NCI-H2029 treated with DMSO at 0.1 percent for 48 hours (cell line): ENCODE measurements around the gene MAP2K3.
"Not testable (repeated sequence)": the region's sequence is repeated elsewhere in the genome, so short reads cannot be mapped to it uniquely, and the experiment has no call there.

Experiments used
- DNase-seq: peaks from one replicate; lab custom pipeline; 2025; lab: John Stamatoyannopoulos, UW

Gene MAP2K3

GRCh38 chr17:21330436-21331160, 46.1 kb downstream of the MAP2K3 start:
- no peak for DNase-seq

GRCh38 chr17:21336541-21337294, 52.2 kb downstream of the MAP2K3 start:
- not testable (repeated sequence) for DNase-seq

- not testable (repeated sequence) for DNase-seq
These were observed 53.6 kb downstream of the MAP2K3 start for GRCh38 chr17:21337981-21338625.

- DNase-seq, result no peak
These were observed 54.5 kb downstream of the MAP2K3 start for GRCh38 chr17:21339011-21339410.

GRCh38 chr17:21339571-21339970, 55.1 kb downstream of the MAP2K3 start:
- not testable (repeated sequence) for DNase-seq

GRCh38 chr17:21340407-21340806, 55.9 kb downstream of the MAP2K3 start:
- DNase-seq, result not testable (repeated sequence)

GRCh38 chr17:21341279-21341678, 56.8 kb downstream of the MAP2K3 start:
- not testable (repeated sequence) for DNase-seq

- DNase-seq, result not testable (repeated sequence)
These were observed 57.5 kb downstream of the MAP2K3 start for GRCh38 chr17:21341925-21342540.

GRCh38 chr17:21343061-21343949, 58.8 kb downstream of the MAP2K3 start:
- not testable (repeated sequence) for DNase-seq

GRCh38 chr17:21344801-21345200, 60.3 kb downstream of the MAP2K3 start:
- not testable (repeated sequence) for DNase-seq

GRCh38 chr17:21345236-21345635, 60.7 kb downstream of the MAP2K3 start:
- DNase-seq, result no peak

GRCh38 chr17:21346107-21346506, 61.6 kb downstream of the MAP2K3 start:
- not testable (repeated sequence) for DNase-seq

GRCh38 chr17:21346651-21347250, 62.2 kb downstream of the MAP2K3 start:
- not testable (repeated sequence) for DNase-seq

- DNase-seq, result not testable (repeated sequence)
These were observed 63.1 kb downstream of the MAP2K3 start for GRCh38 chr17:21347660-21348059.

GRCh38 chr17:21348081-21348925, 63.8 kb downstream of the MAP2K3 start:
- not testable (repeated sequence) for DNase-seq

- DNase-seq, result not testable (repeated sequence)
These were observed 64.4 kb downstream of the MAP2K3 start for GRCh38 chr17:21348926-21349261.

- not testable (repeated sequence) for DNase-seq
These were observed 65.0 kb downstream of the MAP2K3 start for GRCh38 chr17:21349358-21350050.

GRCh38 chr17:21350495-21350894, 66.0 kb downstream of the MAP2K3 start:
- DNase-seq, result not testable (repeated sequence)

GRCh38 chr17:21351366-21352065, 67.0 kb downstream of the MAP2K3 start:
- DNase-seq, result no peak
